Measurements from ENCODE around the gene C5AR2.
A peak's percentile ranks its signal among the peaks of the same experiment; 100 is the strongest.
"Not testable (repeated sequence)": the region's sequence is repeated elsewhere in the genome, so short reads cannot be mapped to it uniquely, and the experiment has no call there.

Gene C5AR2

GRCh38 chr19:47331931-47332547 lies at the start of gene C5AR2:
Gene C5AR2 (plus strand): TSS chr19:47332175. CDS start chr19:47340800, 8,625 bp downstream.
- DNase-seq, result peak; percentile 28

- no peak for DNase-seq
These were observed 48.4 kb upstream of the C5AR2 start for GRCh38 chr19:47283405-47284059.

GRCh38 chr19:47284324-47284899 lies 47.6 kb upstream of the C5AR2 start:
- DNase-seq, result peak; percentile 83

- peak; percentile 98 for DNase-seq
These were observed 35.9 kb upstream of the C5AR2 start for GRCh38 chr19:47296036-47296435.

- DNase-seq, result not testable (repeated sequence)
These were observed 31.1 kb upstream of the C5AR2 start for GRCh38 chr19:47300867-47301266.

GRCh38 chr19:47302249-47302648 lies 29.7 kb upstream of the C5AR2 start:
- no peak for DNase-seq

GRCh38 chr19:47303966-47304365 lies 28.0 kb upstream of the C5AR2 start:
- peak; percentile 83 for DNase-seq

GRCh38 chr19:47305309-47305751 lies 26.6 kb upstream of the C5AR2 start:
- DNase-seq, result peak; percentile 64

- no peak for DNase-seq
These were observed 25.7 kb upstream of the C5AR2 start for GRCh38 chr19:47306303-47306702.

GRCh38 chr19:47309038-47309437 lies 22.9 kb upstream of the C5AR2 start:
- DNase-seq, result no peak

- DNase-seq, result peak; percentile 35
These were observed 22.4 kb upstream of the C5AR2 start, which contains the start of gene C5AR1 for GRCh38 chr19:47309608-47310007. Gene C5AR1 (plus strand): TSS chr19:47309861. CDS start chr19:47309896, 35 bp downstream.

GRCh38 chr19:47310323-47310722 lies 21.7 kb upstream of the C5AR2 start:
- no peak for DNase-seq

- DNase-seq, result peak; percentile 44
These were observed 21.2 kb upstream of the C5AR2 start for GRCh38 chr19:47310819-47311218.

GRCh38 chr19:47312366-47313006 lies 19.5 kb upstream of the C5AR2 start:
- no peak for DNase-seq

GRCh38 chr19:47313754-47314295 lies 18.1 kb upstream of the C5AR2 start:
- DNase-seq, result no peak

- peak; percentile 86 for DNase-seq
These were observed 16.7 kb upstream of the C5AR2 start for GRCh38 chr19:47315125-47315821.

GRCh38 chr19:47316513-47316912 lies 15.5 kb upstream of the C5AR2 start:
- DNase-seq, result no peak

- no peak for DNase-seq
These were observed 11.8 kb upstream of the C5AR2 start for GRCh38 chr19:47319923-47320871.

GRCh38 chr19:47321630-47322029 lies 10.3 kb upstream of the C5AR2 start:
- DNase-seq, result no peak

GRCh38 chr19:47322058-47322457 lies 9.9 kb upstream of the C5AR2 start:
- peak; percentile 31 for DNase-seq

- no peak for DNase-seq
These were observed 8.6 kb upstream of the C5AR2 start for GRCh38 chr19:47323409-47323808.

All from hematopoietic multipotent progenitor cell treated with erythropoietin and hydrocortisone succinate and interleukin-3 and kit ligand, for 6 days (in vitro differentiated cells).